ENCODE measurements around the gene FAXC.
A peak's percentile ranks its signal among the peaks of the same experiment; 100 is the strongest.
"Not testable (repeated sequence)": the region's sequence is repeated elsewhere in the genome, so short reads cannot be mapped to it uniquely, and the experiment has no call there.

Gene FAXC

GRCh38 chr6:99338188-99338587, 11.3 kb downstream of the FAXC start:
- DNase-seq = no peak

- not testable (repeated sequence) for DNase-seq
Measured at GRCh38 chr6:99335298-99335697, 14.2 kb downstream of the FAXC start.

GRCh38 chr6:99334526-99335127, 14.8 kb downstream of the FAXC start:
- peak; percentile 32 for DNase-seq

- no peak for DNase-seq
Measured at GRCh38 chr6:99333068-99333467, 16.4 kb downstream of the FAXC start.

GRCh38 chr6:99331531-99331930, 17.9 kb downstream of the FAXC start:
- no peak for DNase-seq

- peak; percentile 58 for DNase-seq
Measured at GRCh38 chr6:99330159-99330558, 19.3 kb downstream of the FAXC start.

GRCh38 chr6:99324996-99325395, 24.5 kb downstream of the FAXC start:
- DNase-seq = no peak

DNA sequence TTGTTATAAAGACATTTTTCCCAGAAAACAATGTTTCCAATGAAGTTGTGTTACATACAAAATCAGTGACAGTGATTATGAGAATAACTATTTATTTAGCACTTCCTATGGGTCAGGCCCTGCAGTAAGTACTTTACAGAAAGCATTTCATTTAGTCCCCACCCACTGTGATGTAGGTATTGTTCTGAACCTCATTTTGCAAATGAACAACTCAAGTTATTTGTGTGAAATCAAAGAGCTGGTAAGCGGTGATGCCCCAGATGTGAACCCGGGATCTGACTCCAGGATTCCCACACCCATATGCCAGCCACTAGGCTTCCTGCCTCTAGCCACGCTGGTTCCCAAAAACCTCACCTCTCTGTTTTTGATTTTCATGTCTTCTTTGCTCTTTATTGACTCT, 30.9 kb downstream of the FAXC start:
- no peak for DNase-seq

DNA sequence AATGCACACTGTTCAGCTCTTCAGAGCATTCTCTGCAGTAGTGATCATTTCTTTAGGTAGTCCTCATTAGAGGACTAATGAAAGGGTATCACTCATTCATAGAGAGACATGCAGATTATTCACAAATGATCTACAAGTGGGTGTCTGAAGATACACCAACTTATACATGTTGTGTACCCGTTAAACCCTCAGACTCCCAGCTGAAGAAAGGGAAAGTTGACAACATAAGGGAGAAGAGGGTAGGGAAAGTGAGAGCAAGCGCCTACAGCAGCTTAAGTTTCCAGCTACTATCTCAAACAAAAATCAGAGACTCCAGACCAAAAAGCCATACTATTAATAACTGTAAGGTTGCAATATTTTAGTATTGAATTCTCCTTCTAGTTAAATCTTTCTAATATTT, 37.1 kb downstream of the FAXC start:
- no peak for DNase-seq

GRCh38 chr6:99310553-99310952, 38.9 kb downstream of the FAXC start:
- DNase-seq = no peak

DNA sequence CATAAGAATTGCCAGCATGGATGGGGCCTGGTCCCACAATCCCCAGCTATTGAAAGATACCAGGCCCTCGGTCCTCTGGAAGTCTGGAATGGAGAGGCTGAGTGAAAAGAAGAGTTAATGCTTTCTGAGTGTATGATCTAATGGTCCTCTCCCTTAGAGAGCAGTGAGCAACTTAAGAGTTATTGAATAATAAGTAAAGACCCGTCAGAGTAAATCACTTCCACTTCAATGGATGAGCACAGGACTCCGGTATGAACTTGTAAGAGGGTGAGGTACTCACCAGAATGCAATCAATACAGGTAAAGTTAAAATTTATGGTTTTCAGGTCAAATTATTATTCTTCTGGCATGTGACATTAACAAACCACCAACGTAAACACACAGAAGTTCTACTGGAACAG, 39.9 kb downstream of the FAXC start:
- no peak for DNase-seq

- no peak for DNase-seq
Measured at GRCh38 chr6:99308788-99309187, 40.7 kb downstream of the FAXC start.

DNA sequence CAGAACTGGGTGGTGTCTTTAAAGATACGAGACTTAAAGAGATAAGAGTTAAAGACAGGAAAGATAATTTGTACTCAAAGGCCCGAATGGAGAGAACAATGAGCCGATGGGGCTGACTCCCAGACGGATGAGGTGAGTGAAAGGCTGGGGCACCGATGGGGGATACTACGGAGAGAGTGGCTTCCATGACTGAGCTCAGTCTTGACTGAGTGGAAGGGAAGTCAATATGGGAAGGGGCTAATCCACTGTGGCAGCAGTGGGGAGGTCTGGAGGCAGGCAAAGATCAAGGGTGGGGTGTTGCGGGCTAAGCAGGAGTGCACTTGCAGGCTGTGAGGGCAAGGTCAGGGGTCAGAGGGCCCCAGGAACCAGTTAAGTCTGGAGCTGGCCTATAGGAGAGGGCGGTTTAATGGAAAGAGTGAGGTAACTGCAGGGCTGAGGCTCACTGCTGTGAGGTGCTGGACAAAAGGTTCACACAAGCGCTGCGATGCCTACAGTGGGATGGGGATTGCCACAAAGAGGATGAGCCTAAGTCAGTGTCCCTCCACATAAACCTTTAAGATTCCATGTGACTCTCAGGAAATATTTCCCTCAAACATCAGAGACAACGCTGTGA, 42.1 kb downstream of the FAXC start:
- DNase-seq = no peak

- no peak for DNase-seq
Measured at GRCh38 chr6:99306341-99306740, 43.1 kb downstream of the FAXC start.

GRCh38 chr6:99305021-99305554, 44.4 kb downstream of the FAXC start:
- no peak for DNase-seq

DNA sequence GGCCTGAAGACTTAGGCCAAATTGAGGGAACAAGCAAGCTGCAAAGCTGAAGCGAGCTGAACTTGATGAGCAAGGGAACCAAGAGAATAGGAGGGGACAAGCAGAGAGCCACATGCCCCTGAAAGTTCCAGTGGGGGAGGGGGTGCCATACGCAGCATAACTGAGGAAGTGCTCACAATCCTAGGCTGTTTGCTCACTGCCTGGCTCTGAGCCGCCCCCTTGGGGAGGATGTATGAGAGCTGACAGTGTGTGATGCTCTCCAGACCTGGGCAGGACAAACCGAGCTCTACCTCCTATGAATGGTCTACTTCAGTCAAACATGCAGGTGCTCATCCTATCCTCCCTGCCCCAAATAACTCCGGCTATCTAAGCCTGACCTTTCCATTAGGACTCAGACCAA, 52.1 kb downstream of the FAXC start:
- DNase-seq = no peak

DNA sequence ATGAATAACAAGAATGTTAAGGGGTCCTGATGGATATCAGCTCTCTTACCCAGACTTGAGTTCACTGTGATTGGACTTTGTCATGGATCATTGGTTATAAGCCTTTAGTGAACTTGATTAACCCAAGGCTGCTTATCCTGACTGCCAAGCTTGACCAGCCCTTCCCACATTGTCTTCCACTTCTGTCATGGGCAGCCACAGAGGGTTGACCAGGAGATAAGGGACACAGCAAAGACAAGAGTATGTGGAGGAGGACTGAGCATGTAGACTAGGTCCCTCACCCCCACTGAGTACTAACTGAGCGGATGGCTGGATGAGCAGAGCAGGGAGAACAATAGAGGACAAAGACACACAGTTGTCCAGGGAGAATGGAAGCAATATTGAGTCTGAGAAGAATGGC, 52.5 kb downstream of the FAXC start:
- no peak for DNase-seq

GRCh38 chr6:99296261-99296660, 53.2 kb downstream of the FAXC start:
- no peak for DNase-seq

DNA sequence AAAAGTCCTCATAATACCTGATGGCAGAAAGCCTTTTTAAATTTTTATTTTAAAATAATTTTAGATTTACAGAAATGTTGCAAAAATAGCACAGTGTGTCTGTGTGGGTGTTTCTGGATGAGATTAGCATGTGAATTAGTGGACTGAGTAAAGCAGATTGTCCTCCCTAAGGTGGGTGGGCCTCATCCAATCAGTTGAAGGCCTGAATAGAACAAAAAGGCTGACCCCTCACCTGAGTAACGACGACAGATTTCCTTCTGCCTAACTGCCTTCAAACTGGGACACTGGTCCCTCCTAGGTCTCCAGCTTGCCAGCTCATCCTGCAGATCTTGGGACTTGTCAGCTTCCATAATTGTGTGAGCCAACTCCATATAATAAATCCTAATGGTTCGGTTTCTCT, 54.2 kb downstream of the FAXC start:
- DNase-seq = no peak

DNA sequence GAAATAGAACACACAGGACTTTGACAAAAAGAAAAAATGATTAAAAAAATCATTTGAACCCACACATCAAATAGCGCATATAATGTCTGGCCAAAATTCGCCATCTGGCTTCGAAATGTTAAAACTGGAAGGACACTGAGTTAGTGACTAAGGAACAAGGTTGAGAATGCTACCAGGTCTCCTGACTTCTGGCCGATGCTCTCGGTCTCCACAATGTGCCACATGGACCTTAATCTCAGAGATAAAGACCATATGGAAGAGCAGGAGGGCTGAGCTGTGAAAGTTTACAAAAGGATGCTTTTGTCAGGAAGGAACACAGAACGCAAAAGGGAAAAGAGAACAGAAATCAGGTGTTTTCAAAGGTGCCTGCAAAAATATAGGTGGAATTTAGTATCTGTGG, 54.7 kb downstream of the FAXC start:
- no peak for DNase-seq

- DNase-seq = no peak
Measured at GRCh38 chr6:99289701-99290100, 59.8 kb downstream of the FAXC start.

DNA sequence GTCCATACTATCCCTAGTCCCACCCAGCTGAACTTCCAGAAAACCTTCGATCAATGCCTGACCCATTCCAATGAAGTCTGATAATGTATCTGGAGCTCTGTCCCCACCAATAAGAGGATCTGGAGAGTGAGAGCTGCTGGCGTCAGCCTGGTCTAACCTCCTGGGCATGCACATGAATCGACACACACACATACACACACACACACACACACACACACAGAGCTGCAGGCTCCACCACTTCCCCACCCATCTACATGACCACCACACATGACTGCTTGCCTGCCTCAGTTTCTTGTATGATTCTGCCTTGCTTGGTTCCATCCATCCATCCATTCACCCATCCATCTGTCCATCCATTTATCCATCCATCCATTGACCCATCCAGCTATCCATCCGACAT, 60.8 kb downstream of the FAXC start:
- DNase-seq = no peak

DNA sequence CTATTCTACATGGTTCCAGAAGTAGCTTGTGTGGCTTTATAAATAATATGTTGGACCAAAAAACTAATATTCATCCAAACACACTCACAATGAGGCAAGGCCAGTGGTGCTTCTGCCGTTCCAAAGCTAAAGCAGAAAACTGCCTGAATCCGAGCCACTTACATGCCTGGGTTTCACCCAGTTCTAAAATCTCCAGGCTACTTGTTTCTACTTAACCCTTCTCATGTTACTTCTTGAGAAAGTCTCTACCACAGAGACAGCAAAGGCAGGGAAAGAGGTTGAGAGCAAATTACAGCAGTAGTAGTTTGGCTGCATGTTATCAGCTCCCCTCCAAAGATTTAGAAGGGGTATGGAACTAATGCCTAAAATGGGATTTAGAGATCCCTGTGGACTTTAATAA, 62.0 kb downstream of the FAXC start:
- DNase-seq = no peak

DNA sequence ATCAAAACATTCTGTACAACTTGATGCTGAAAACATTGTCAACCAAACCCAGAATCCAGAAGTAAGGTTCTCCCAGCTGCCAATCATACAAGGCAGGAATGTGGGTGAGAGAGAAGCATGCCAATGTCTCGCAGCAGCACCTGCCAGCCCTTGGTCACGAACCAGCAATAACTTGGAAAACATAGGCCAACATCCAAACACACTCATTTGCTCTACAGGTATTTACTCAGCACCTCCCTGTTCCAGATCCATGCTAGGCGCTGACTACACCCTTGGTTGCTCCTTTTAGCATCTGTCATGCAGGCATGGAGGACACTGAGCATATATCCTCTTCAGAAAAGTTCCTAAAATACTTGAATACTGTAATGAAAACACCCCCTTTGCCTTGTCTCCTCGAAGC, 63.6 kb downstream of the FAXC start:
- no peak for DNase-seq

DNA sequence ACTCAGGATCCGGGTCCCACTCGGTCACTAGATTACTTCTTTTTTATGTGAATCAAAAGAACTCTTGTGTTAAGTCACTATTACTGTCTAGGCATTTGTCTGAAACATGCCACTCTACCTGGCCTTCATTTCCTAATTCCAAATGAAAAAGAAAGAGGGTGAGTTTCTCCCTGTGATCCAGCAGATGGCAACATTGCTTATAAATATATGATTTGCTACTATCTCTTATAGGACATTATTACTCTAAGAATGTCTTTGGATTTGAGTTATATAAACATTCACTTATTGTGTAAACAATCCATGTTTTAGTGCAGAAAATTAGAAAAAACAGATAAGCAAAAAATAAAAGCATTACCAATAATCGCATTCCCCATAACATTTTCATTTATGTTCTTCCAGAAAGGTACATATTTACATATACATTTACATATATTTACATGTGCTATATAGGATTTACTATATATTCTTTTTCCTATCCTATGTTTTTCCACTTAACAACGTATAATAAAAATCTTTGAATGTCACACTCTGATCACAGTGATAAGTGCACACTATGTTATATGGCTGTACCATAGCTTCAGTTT, 66.9 kb downstream of the FAXC start:
- peak; percentile 8 for DNase-seq

Data from NCI-H2029 (cell line).